B cell (primary cell): ENCODE data around the gene CSNK2B. TPM values are rescaled to one million over a fixed set of nuclear protein-coding genes. Genes with fewer than 3 reads are reported as not detected.

Experiments
- ATAC-seq: fragments of 200-7000 bp; cut with Tn5 transposase; one replicate; pipeline ENCODE4 v1.10.0; 2021; ENCODE audit warnings: low read depth, mild to moderate bottlenecking, moderate number of reproducible peaks, moderate library complexity
- CTCF ChIA-PET: fragments of 350-600 bp; sonication (Branson Sonifier 250); formaldehyde crosslinking; loops from one replicate; lab custom pipeline; 2021; ENCODE audit warnings: antibody characterized with exemption, inconsistent platforms; lab: Charles Lee
- POLR2A ChIA-PET: fragments of 350-600 bp; sonication (Branson Sonifier 250); formaldehyde crosslinking; loops from one replicate; lab custom pipeline; 2021; ENCODE audit warnings: antibody characterized with exemption; lab: Charles Lee
- DNase-seq: peaks from one replicate; pipeline ENCODE4 v3.0.0; 2013
- H2AFZ ChIP-seq: 2 replicates; pipeline ENCODE4 v1.6.1; 2012; ENCODE audit warnings: mild to moderate bottlenecking, low read depth, low read length; ENCODE audit not compliant: insufficient read depth, poor library complexity, severe bottlenecking
- H3K27ac ChIP-seq, 2 donors: 1 replicate in 1 of 2; 2 replicates in 1 of 2; pipeline ENCODE4 v1.5.1; 2012 to 2013; ENCODE audit warnings: low read length in 2 of 2, mild to moderate bottlenecking in 2 of 2, moderate library complexity in 1 of 2
- H3K27me3 ChIP-seq, 4 experiments: fragments of 200-600 bp in 1 of 4; sonication (generic) in 1 of 4; replicated peaks in 1 of 4; 1 replicate in 2 of 4; 2 replicates in 2 of 4; pipeline versions ENCODE4 v1.6.1 to v1.7.0; 2013 to 2016; ENCODE audit warnings: low read length in 3 of 4, mild to moderate bottlenecking in 2 of 4, mixed read lengths in 1 of 4, moderate library complexity in 1 of 4; ENCODE audit not compliant: insufficient read depth in 4 of 4, control insufficient read depth in 3 of 4; ENCODE audit errors: control extremely low read depth in 1 of 4
- H3K36me3 ChIP-seq, 2 experiments: replicated peaks in 1 of 2; 1 replicate in 1 of 2; 2 replicates in 1 of 2; pipeline versions ENCODE4 v1.6.1 to v1.7.1; 2013; ENCODE audit warnings: low read length in 1 of 2; ENCODE audit not compliant: insufficient read depth in 2 of 2, control insufficient read depth in 1 of 2; ENCODE audit errors: control extremely low read depth in 1 of 2, extremely low read depth in 1 of 2
- H3K4me1 ChIP-seq, 2 donors: fragments of 200-600 bp in 1 of 2; sonication (generic) in 1 of 2; 1 replicate in 1 of 2; 2 replicates in 1 of 2; pipeline versions ENCODE4 v1.5.1 to v1.6.1; 2013 to 2017; ENCODE audit warnings: low read length in 2 of 2; ENCODE audit not compliant: control insufficient read depth in 2 of 2, insufficient read depth in 2 of 2
- H3K4me2 ChIP-seq: replicated peaks from 2 replicates; pipeline ENCODE3; 2012; ENCODE audit warnings: mild to moderate bottlenecking, low read depth, low read length; ENCODE audit not compliant: poor library complexity, severe bottlenecking
- H3K4me3 ChIP-seq, 5 experiments: fragments of 200-600 bp in 1 of 5; sonication (generic) in 1 of 5; 1 replicate in 3 of 5; 2 replicates in 2 of 5; pipeline versions ENCODE4 v1.5.1 to v1.7.0; 2011 to 2016; ENCODE audit warnings: low read length in 4 of 5, mild to moderate bottlenecking in 4 of 5, low read depth in 2 of 5, control low read depth in 1 of 5, moderate library complexity in 1 of 5; ENCODE audit not compliant: insufficient read depth in 1 of 5; ENCODE audit errors: control extremely low read depth in 1 of 5, extremely low read depth in 1 of 5
- H3K79me2 ChIP-seq: fragments of 200-600 bp; sonication (generic); one replicate; pipeline ENCODE4 v1.6.0; 2016; ENCODE audit warnings: low read length; ENCODE audit not compliant: control insufficient read depth, insufficient read depth
- H3K9ac ChIP-seq: fragments of 200-600 bp; sonication (generic); 2 replicates; pipeline ENCODE4 v1.6.1; 2017; ENCODE audit warnings: mild to moderate bottlenecking, low read length, moderate library complexity
- H3K9me3 ChIP-seq, 3 donors: one replicate each; pipeline versions ENCODE4 v1.6.1 to v1.7.1; 2013; ENCODE audit warnings: low read length in 2 of 3; ENCODE audit not compliant: control insufficient read depth in 2 of 3, insufficient read depth in 1 of 3; ENCODE audit errors: control extremely low read depth in 1 of 3
- H4K20me1 ChIP-seq: 2 replicates; pipeline ENCODE4 v1.6.0; 2012; ENCODE audit warnings: mild to moderate bottlenecking, low read length; ENCODE audit not compliant: insufficient read depth, control insufficient read depth, poor library complexity, severe bottlenecking
- H3K27ac Mint-ChIP-seq: one replicate; pipeline ENCODE4 v1.8.0; 2021; ENCODE audit warnings: mixed read lengths
- H3K27me3 Mint-ChIP-seq: one replicate; pipeline ENCODE4 v1.8.0; 2021; ENCODE audit warnings: mixed read lengths
- H3K4me1 Mint-ChIP-seq: one replicate; pipeline ENCODE4 v1.8.0; 2021; ENCODE audit warnings: mixed read lengths
- H3K4me3 Mint-ChIP-seq: one replicate; pipeline ENCODE4 v1.8.0; 2021; ENCODE audit warnings: mixed read lengths
- H3K9me3 Mint-ChIP-seq: one replicate; pipeline ENCODE4 v1.8.0; 2022; ENCODE audit warnings: mixed read lengths; ENCODE audit not compliant: insufficient read depth
- EZH2 ChIP-seq: IDR thresholded peaks from 2 replicates; pipeline ENCODE4 v1.6.1; 2012; ENCODE audit warnings: borderline replicate concordance, low read depth, mild to moderate bottlenecking, moderate library complexity, low read length; ENCODE audit not compliant: insufficient read depth, poor library complexity, severe bottlenecking
- WGBS: methylation state at CpG from one replicate; pipeline ENCODE4 v1.1.5; 2013; ENCODE audit warnings: missing lambda C conversion rate; ENCODE audit not compliant: insufficient coverage; 5-methylcytosine and 5-hydroxymethylcytosine counted together
- intact Hi-C: fragments of 100-400 bp; cut with micrococcal nuclease; formaldehyde crosslinking; loops from one replicate; pipeline ENCODE4 v1.10.0; 2022
- polyA plus RNA-seq: library from polyadenylated mRNA; depleted of rRNA; stranded (reverse); fragments of >200 nt; gene quantifications from 2 replicates; pipeline ENCODE4 v1.2.3, GENCODE V29; 2012
- total RNA-seq, 2 donors: library from RNA; stranded (reverse); fragments of 120-200 nt in 1 of 2; gene quantifications; 1 replicate in 1 of 2; 2 replicates in 1 of 2; pipeline versions ENCODE4 v1.2.3 to v1.2.4, GENCODE V29; 2013 to 2022
- TF ChIP-seq, protein P1 (sequence below): fragments of 200-600 bp; IDR thresholded peaks from one replicate; pipeline ENCODE4 v1.8.0; 2022; ENCODE audit warnings: antibody characterized with exemption, mild to moderate bottlenecking

Gene CSNK2B
- total and polyA plus RNA-seq, 2 donors (not counting 1 experiment from before 2014, with no cell fraction given), result 142 to 146 TPM

DNA sequence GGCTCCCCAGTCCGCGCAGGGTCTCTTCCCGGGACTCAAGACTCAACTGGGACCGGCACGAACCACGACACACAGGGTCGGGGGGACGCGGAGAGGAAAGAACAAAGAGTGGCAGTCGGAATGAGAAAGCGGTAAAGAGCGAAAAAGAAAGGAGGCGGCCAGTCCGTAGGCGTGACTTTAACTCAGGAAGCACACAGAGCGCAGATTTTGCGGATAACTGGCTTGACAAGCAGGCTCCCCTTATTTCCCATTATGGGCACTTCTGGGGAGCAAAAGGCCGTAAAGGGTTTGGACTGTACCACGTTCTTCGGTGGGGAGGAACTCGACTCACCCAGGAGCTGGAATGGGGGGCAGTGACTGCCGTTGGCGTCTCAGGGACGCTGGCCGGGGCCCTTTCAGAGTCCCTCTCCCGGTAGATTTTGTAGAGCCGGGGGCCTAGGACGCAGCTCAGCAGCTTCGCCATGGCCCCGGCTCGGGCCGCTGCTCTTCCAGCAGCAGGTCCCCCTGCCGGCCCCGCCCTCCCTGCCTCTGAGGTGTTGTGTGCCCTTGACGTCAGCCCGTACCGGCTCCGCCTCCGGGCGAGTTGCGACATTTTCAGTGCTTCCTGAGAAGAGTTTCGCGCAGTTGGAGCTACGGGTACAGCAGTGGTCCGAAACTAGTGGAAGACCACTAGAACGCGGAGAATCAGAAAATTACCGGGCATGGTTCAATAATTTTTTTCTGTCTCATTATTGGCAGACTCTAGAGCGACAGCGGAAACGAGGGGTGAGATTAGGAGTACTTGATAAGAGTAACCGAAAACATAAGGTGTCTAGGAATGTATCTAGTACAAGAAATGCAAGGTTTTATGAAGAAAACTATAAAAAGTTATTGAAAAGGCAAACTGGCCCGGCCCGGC, 37.2 kb downstream of the CSNK2B start, which contains the start of gene ABHD16A:
ABHD16A (minus strand) TSS at position 506 of the 898 bp plus-strand sequence; CDS start at position 463, 43 bp downstream.
- intact Hi-C loops, result loop anchor here (1.0 to 5.0 kb wide), 5 partner anchors 22 to 159 kb away; partner anchors contain the start of genes CSNK2B, DDAH2, LY6G5B and LY6G5C
- peak; percentile 99 for DNase-seq

More for the DNA sequence above, 37.2 kb downstream of the CSNK2B start, which contains the start of gene ABHD16A:
- peak within 1 kb of the TSS; percentile 98 for H3K4me3 Mint-ChIP-seq
- H3K27ac Mint-ChIP-seq, result peak within 1 kb of the TSS; percentile 91
- no peaks in the 10 kb centered on the region for H3K27me3 ChIP-seq
- H4K20me1 ChIP-seq, result no peaks in the 10 kb centered on the region
- H3K4me1 ChIP-seq, result peaks cover 20 to 28% of the 10 kb centered on the region in 2 donors
- ATAC-seq, result peak; percentile 95
- H3K27me3 Mint-ChIP-seq, result no peaks in the 10 kb centered on the region
- H3K79me2 ChIP-seq, result peaks cover 42% of the 10 kb centered on the region
- H3K9me3 Mint-ChIP-seq, result no peaks in the 10 kb centered on the region
- no peak for TF ChIP-seq EZH2
- TF ChIP-seq, protein P1, sequence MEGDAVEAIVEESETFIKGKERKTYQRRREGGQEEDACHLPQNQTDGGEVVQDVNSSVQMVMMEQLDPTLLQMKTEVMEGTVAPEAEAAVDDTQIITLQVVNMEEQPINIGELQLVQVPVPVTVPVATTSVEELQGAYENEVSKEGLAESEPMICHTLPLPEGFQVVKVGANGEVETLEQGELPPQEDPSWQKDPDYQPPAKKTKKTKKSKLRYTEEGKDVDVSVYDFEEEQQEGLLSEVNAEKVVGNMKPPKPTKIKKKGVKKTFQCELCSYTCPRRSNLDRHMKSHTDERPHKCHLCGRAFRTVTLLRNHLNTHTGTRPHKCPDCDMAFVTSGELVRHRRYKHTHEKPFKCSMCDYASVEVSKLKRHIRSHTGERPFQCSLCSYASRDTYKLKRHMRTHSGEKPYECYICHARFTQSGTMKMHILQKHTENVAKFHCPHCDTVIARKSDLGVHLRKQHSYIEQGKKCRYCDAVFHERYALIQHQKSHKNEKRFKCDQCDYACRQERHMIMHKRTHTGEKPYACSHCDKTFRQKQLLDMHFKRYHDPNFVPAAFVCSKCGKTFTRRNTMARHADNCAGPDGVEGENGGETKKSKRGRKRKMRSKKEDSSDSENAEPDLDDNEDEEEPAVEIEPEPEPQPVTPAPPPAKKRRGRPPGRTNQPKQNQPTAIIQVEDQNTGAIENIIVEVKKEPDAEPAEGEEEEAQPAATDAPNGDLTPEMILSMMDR, result no peak
- peak within 1 kb of the TSS; percentile 97 for H3K9ac ChIP-seq
- CTCF ChIA-PET, result interaction anchor here (0.8 to 2.3 kb wide), 12 partner anchors 9 to 130 kb away, joined by 3 to 11 read pairs (median 4); partner anchors contain the start of genes DDAH2, LSM2 and LY6G5C
- POLR2A ChIA-PET, result interaction anchor here (0.6 to 1.9 kb wide), 10 partner anchors 22 to 160 kb away, joined by 3 to 16 read pairs (median 6); partner anchors contain the start of genes BAG6, CLIC1, DDAH2 and HSPA1B
- H3K4me2 ChIP-seq, result peak within 1 kb of the TSS; percentile 75
- peaks cover 0 to 27% of the 10 kb centered on the region in 2 experiments for H3K36me3 ChIP-seq
- peaks cover 31% of the 10 kb centered on the region for H3K4me1 Mint-ChIP-seq
- H3K27ac ChIP-seq, result peak within 1 kb of the TSS; percentile 87 to 93
- H2AFZ ChIP-seq, result peak within 1 kb of the TSS; percentile 89
- peak within 1 kb of the TSS; percentile 65 to 98 (median 96) for H3K4me3 ChIP-seq
- no peaks in the 10 kb centered on the region for H3K9me3 ChIP-seq
- 1% methylated on average over 50 of the region's 54 CpGs for WGBS
